HepG2 (cell line): ENCODE measurements around the gene HSPB6. TPM values are rescaled to one million over a fixed set of nuclear protein-coding genes. Genes with fewer than 3 reads are reported as not detected.

Experiments used
- ARID4A ChIP-seq: sonication (generic); formaldehyde crosslinking; IDR thresholded peaks from 2 replicates; pipeline ENCODE4 v1.5.0; 2020; ENCODE audit warnings: mild to moderate bottlenecking, missing genetic modification reagents, borderline replicate concordance
- CREBL2 ChIP-seq: sonication (generic); formaldehyde crosslinking; IDR thresholded peaks from 2 replicates; pipeline ENCODE4 v1.8.1; 2023; ENCODE audit warnings: missing genetic modification reagents, mild to moderate bottlenecking, borderline replicate concordance
- DRAP1 ChIP-seq: IDR thresholded peaks from 2 replicates; pipeline ENCODE4 v1.6.1; 2016; ENCODE audit warnings: missing genetic modification reagents, missing compliant biosample characterization
- KDM4B ChIP-seq: sonication (generic); formaldehyde crosslinking; IDR thresholded peaks from 2 replicates; pipeline ENCODE4 v1.4.0; 2020; ENCODE audit warnings: missing genetic modification reagents
- NPAS2 ChIP-seq: sonication (generic); formaldehyde crosslinking; IDR thresholded peaks from 2 replicates; pipeline ENCODE4 v1.8.0; 2022; ENCODE audit warnings: mild to moderate bottlenecking, missing genetic modification reagents, borderline replicate concordance
- REST ChIP-seq, 2 experiments: IDR thresholded peaks; 2 replicates each; pipeline ENCODE4 v1.6.1; 2011 to 2012; ENCODE audit warnings: low read length in 2 of 2, borderline replicate concordance in 1 of 2, low read depth in 1 of 2, mild to moderate bottlenecking in 1 of 2, moderate library complexity in 1 of 2
- SRSF9 ChIP-seq: fragments of 200-400 bp; formaldehyde crosslinking; IDR thresholded peaks from 2 replicates; pipeline ENCODE4 v1.6.1; 2018; ENCODE audit warnings: borderline replicate concordance, mild to moderate bottlenecking, low read depth, low read length; ENCODE audit not compliant: insufficient read depth, poor library complexity, severe bottlenecking
- ZBTB49 ChIP-seq: sonication (generic); formaldehyde crosslinking; IDR thresholded peaks from 2 replicates; pipeline ENCODE4 v1.4.0; 2020; ENCODE audit warnings: missing genetic modification reagents, borderline replicate concordance
- ZFP36L2 ChIP-seq: sonication (generic); formaldehyde crosslinking; IDR thresholded peaks from 2 replicates; pipeline ENCODE4 v1.4.0; 2020; ENCODE audit warnings: missing genetic modification reagents
- ZNF160 ChIP-seq: sonication (generic); formaldehyde crosslinking; IDR thresholded peaks from 2 replicates; pipeline ENCODE4 v1.8.0; 2022; ENCODE audit warnings: mild to moderate bottlenecking, inconsistent platforms, missing genetic modification reagents
- ZNF576 ChIP-seq: sonication (generic); formaldehyde crosslinking; IDR thresholded peaks from 2 replicates; pipeline ENCODE4 v1.4.0; 2020; ENCODE audit warnings: mild to moderate bottlenecking, missing genetic modification reagents
- ZNF737 ChIP-seq: sonication (generic); formaldehyde crosslinking; IDR thresholded peaks from 2 replicates; pipeline ENCODE4 v1.5.0; 2020; ENCODE audit warnings: missing genetic modification reagents, mild to moderate bottlenecking, borderline replicate concordance
- ZNF746 ChIP-seq: sonication (generic); formaldehyde crosslinking; IDR thresholded peaks from 2 replicates; pipeline ENCODE4 v1.8.0; 2022; ENCODE audit warnings: mild to moderate bottlenecking, missing genetic modification reagents
- ZNF761 ChIP-seq: sonication (generic); formaldehyde crosslinking; conservative IDR thresholded peaks from 2 replicates; pipeline ENCODE4 v1.4.0; 2020; ENCODE audit warnings: mild to moderate bottlenecking, missing genetic modification reagents
- ZNF768 ChIP-seq: sonication (generic); formaldehyde crosslinking; IDR thresholded peaks from 2 replicates; pipeline ENCODE4 v1.4.0; 2020; ENCODE audit warnings: missing genetic modification reagents
- ZSCAN29 ChIP-seq: sonication (generic); formaldehyde crosslinking; conservative IDR thresholded peaks from 2 replicates; pipeline ENCODE4 v1.4.0; 2020; ENCODE audit warnings: mild to moderate bottlenecking, missing genetic modification reagents
- polyA plus RNA-seq, 8 experiments: library from polyadenylated mRNA; depleted of rRNA in 3 of 8; stranded (reverse) in 7 of 8; unstranded in 1 of 8; fragments of >200 nt; fragmentation: Illumina TruSeq in 4 of 8; extraction: Trizol in 4 of 8; gene quantifications; 2 replicates each; pipeline versions ENCODE4 v1.2.1 to v1.2.3, GENCODE V29; 2011 to 2016; ENCODE audit warnings: low read depth in 4 of 8, missing spikeins in 1 of 8, mixed read lengths in 1 of 8; ENCODE audit not compliant: insufficient read depth in 1 of 8
- total RNA-seq, 5 experiments: library from RNA; depleted of rRNA; stranded (reverse); fragments of >200 nt; fragmentation: Illumina TruSeq; extraction: Trizol; gene quantifications; 2 replicates each; pipeline ENCODE4 v1.2.3, GENCODE V29; 2016; ENCODE audit warnings: low read depth in 1 of 5

The HSPB6 gene
- total and polyA plus RNA-seq, 2 of the 13 experiments (the other 11 are each of a cell fraction or from before 2014, with no cell fraction given) = 0.18 TPM; not detected in 1

- no peak for TF ChIP-seq ZNF737 (CRISPR knock-in tag)
- no peak for TF ChIP-seq KDM4B (CRISPR knock-in tag)
- no peak for TF ChIP-seq ZFP36L2 (CRISPR knock-in tag)
- TF ChIP-seq ZBTB49 (CRISPR knock-in tag) = no peak
- 0 out of 2 replicates have a peak, but pooled peaks have one; percentile 36 for TF ChIP-seq ZNF768 (CRISPR knock-in tag)
- no peak for TF ChIP-seq ZNF576
- no peak for TF ChIP-seq ZSCAN29 (CRISPR knock-in tag)
- no peak for TF ChIP-seq ZNF746 (CRISPR knock-in tag)
- no peak for TF ChIP-seq ZNF160 (CRISPR knock-in tag)
- TF ChIP-seq DRAP1 (CRISPR knock-in tag) = no peak
- no peak for TF ChIP-seq SRSF9
- peak; percentile 51 for TF ChIP-seq ARID4A (CRISPR knock-in tag)
- no peak for TF ChIP-seq ZNF761 (CRISPR knock-in tag)
- no peak for TF ChIP-seq REST (IDR thresholded peaks at IDR 0.05; ENCODE audit: borderline replicate concordance in 1 of 2, low read depth in 1 of 2, low read length in 2 of 2)
- TF ChIP-seq CREBL2 (CRISPR knock-in tag) = no peak
- TF ChIP-seq NPAS2 (CRISPR knock-in tag) = no peak
Observed at GRCh38 chr19:35744430-35745327, 12.2 kb downstream of the HSPB6 start (continued).
